HepG2 (cell line): ENCODE measurements around the gene PIP4K2C. TPM values are rescaled to one million over a fixed set of nuclear protein-coding genes. Genes with fewer than 3 reads are reported as not detected.

Source experiments
- ARID3A ChIP-seq: IDR thresholded peaks from 2 replicates; pipeline ENCODE4 v1.6.1; 2012; ENCODE audit warnings: low read depth, low read length, improper control_type of control experiment
- ARNTL ChIP-seq: sonication (generic); formaldehyde crosslinking; IDR thresholded peaks from 2 replicates; pipeline ENCODE4 v1.4.0; 2020; ENCODE audit warnings: mild to moderate bottlenecking, missing genetic modification reagents
- ATF7-NPFF ChIP-seq: sonication (generic); formaldehyde crosslinking; IDR thresholded peaks from 2 replicates; pipeline ENCODE4 v1.8.1; 2023; ENCODE audit warnings: mild to moderate bottlenecking, low read depth, missing genetic modification reagents, moderate library complexity
- CBX5 ChIP-seq: sonication (generic); formaldehyde crosslinking; IDR thresholded peaks from 2 replicates; pipeline ENCODE4 v1.4.0; 2020; ENCODE audit warnings: missing genetic modification reagents, borderline replicate concordance
- HNF1A ChIP-seq, 2 experiments: sonication (generic) in 1 of 2; formaldehyde crosslinking in 1 of 2; IDR thresholded peaks; 2 replicates each; pipeline versions ENCODE4 v1.4.0 to v1.6.1; 2016 to 2020; ENCODE audit warnings: borderline replicate concordance in 1 of 2, low read depth in 1 of 2, mild to moderate bottlenecking in 1 of 2, missing genetic modification reagents in 1 of 2
- HNRNPH1 ChIP-seq: fragments of 200-400 bp; formaldehyde crosslinking; optimal IDR thresholded peaks from 2 replicates; pipeline ENCODE3; 2017; ENCODE audit warnings: mild to moderate bottlenecking, low read depth, low read length
- HOXA9 ChIP-seq: sonication (generic); formaldehyde crosslinking; IDR thresholded peaks from 2 replicates; pipeline ENCODE4 v1.8.1; 2022; ENCODE audit warnings: missing genetic modification reagents, mild to moderate bottlenecking, moderate library complexity, borderline replicate concordance
- ISX ChIP-seq: sonication (generic); formaldehyde crosslinking; conservative IDR thresholded peaks from 2 replicates; pipeline ENCODE4 v1.5.0; 2020; ENCODE audit warnings: missing genetic modification reagents
- MIER3 ChIP-seq: IDR thresholded peaks from 2 replicates; pipeline ENCODE4 v1.6.1; 2016; ENCODE audit warnings: missing compliant biosample characterization, borderline replicate concordance
- PLRG1 ChIP-seq: fragments of 450-650 bp; conservative IDR thresholded peaks from 2 replicates; pipeline ENCODE4 v1.6.1; 2016
- TRIM22 ChIP-seq: fragments of 450-650 bp; IDR thresholded peaks from 2 replicates; pipeline ENCODE4 v1.6.1; 2017
- ZNF12 ChIP-seq: sonication (generic); formaldehyde crosslinking; IDR thresholded peaks from 2 replicates; pipeline ENCODE4 v1.5.0; 2020; ENCODE audit warnings: missing genetic modification reagents
- ZNF17 ChIP-seq: sonication (generic); formaldehyde crosslinking; IDR thresholded peaks from 2 replicates; pipeline ENCODE4 v1.5.0; 2020; ENCODE audit warnings: mild to moderate bottlenecking, missing genetic modification reagents
- ZNF607 ChIP-seq: sonication (generic); formaldehyde crosslinking; IDR thresholded peaks from 2 replicates; pipeline ENCODE4 v1.5.1; 2020; ENCODE audit warnings: missing genetic modification reagents, mild to moderate bottlenecking, borderline replicate concordance
- polyA plus RNA-seq, 8 experiments: library from polyadenylated mRNA; depleted of rRNA in 3 of 8; stranded (reverse) in 7 of 8; unstranded in 1 of 8; fragments of >200 nt; fragmentation: Illumina TruSeq in 4 of 8; extraction: Trizol in 4 of 8; gene quantifications; 2 replicates each; pipeline versions ENCODE4 v1.2.1 to v1.2.3, GENCODE V29; 2011 to 2016; ENCODE audit warnings: low read depth in 4 of 8, missing spikeins in 1 of 8, mixed read lengths in 1 of 8; ENCODE audit not compliant: insufficient read depth in 1 of 8
- total RNA-seq, 5 experiments: library from RNA; depleted of rRNA; stranded (reverse); fragments of >200 nt; fragmentation: Illumina TruSeq; extraction: Trizol; gene quantifications; 2 replicates each; pipeline ENCODE4 v1.2.3, GENCODE V29; 2016; ENCODE audit warnings: low read depth in 1 of 5
- TF ChIP-seq, protein P1 (sequence below): sonication (generic); formaldehyde crosslinking; IDR thresholded peaks from 2 replicates; pipeline ENCODE4 v1.4.0; 2020; ENCODE audit warnings: missing genetic modification reagents

Gene PIP4K2C
- total and polyA plus RNA-seq, 2 of the 13 experiments (the other 11 are each of a cell fraction or from before 2014, with no cell fraction given): 23.3 to 26.4 TPM

- TF ChIP-seq ZNF17 (CRISPR knock-in tag): 0 out of 2 replicates have a peak, but pooled peaks have one; percentile 81
- TF ChIP-seq ZNF12 (CRISPR knock-in tag): peak; percentile 38; the same call in 1 of the 2 replicates
- TF ChIP-seq ZNF607 (CRISPR knock-in tag): 0 out of 2 replicates have a peak, but pooled peaks have one; percentile 52
- TF ChIP-seq ISX (CRISPR knock-in tag): no peak
- TF ChIP-seq CBX5 (CRISPR knock-in tag): no peak
- no peak for TF ChIP-seq PLRG1
- no peak for TF ChIP-seq TRIM22
- 0 out of 2 replicates have a peak, but pooled peaks have one; percentile 19 for TF ChIP-seq ARNTL
- TF ChIP-seq ATF7-NPFF (CRISPR knock-in tag): peak; percentile 72
- no peak for TF ChIP-seq HOXA9 (CRISPR knock-in tag)
- no peak for TF ChIP-seq HNRNPH1
- TF ChIP-seq, protein P1, sequence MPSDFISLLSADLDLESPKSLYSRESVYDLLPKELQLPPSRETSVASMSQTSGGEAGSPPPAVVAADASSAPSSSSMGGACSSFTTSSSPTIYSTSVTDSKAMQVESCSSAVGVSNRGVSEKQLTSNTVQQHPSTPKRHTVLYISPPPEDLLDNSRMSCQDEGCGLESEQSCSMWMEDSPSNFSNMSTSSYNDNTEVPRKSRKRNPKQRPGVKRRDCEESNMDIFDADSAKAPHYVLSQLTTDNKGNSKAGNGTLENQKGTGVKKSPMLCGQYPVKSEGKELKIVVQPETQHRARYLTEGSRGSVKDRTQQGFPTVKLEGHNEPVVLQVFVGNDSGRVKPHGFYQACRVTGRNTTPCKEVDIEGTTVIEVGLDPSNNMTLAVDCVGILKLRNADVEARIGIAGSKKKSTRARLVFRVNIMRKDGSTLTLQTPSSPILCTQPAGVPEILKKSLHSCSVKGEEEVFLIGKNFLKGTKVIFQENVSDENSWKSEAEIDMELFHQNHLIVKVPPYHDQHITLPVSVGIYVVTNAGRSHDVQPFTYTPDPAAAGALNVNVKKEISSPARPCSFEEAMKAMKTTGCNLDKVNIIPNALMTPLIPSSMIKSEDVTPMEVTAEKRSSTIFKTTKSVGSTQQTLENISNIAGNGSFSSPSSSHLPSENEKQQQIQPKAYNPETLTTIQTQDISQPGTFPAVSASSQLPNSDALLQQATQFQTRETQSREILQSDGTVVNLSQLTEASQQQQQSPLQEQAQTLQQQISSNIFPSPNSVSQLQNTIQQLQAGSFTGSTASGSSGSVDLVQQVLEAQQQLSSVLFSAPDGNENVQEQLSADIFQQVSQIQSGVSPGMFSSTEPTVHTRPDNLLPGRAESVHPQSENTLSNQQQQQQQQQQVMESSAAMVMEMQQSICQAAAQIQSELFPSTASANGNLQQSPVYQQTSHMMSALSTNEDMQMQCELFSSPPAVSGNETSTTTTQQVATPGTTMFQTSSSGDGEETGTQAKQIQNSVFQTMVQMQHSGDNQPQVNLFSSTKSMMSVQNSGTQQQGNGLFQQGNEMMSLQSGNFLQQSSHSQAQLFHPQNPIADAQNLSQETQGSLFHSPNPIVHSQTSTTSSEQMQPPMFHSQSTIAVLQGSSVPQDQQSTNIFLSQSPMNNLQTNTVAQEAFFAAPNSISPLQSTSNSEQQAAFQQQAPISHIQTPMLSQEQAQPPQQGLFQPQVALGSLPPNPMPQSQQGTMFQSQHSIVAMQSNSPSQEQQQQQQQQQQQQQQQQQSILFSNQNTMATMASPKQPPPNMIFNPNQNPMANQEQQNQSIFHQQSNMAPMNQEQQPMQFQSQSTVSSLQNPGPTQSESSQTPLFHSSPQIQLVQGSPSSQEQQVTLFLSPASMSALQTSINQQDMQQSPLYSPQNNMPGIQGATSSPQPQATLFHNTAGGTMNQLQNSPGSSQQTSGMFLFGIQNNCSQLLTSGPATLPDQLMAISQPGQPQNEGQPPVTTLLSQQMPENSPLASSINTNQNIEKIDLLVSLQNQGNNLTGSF (CRISPR knock-in tag): no peak
- TF ChIP-seq MIER3 (CRISPR knock-in tag): peak; percentile 21; the same call in 1 of the 2 replicates
- TF ChIP-seq HNF1A (IDR thresholded peaks at IDR 0.05; ENCODE audit: low read depth): no peak
- 0 out of 2 replicates have a peak, but pooled peaks have one; percentile 30 for TF ChIP-seq HNF1A (CRISPR knock-in tag; IDR thresholded peaks at IDR 0.05; ENCODE audit: borderline replicate concordance)
- TF ChIP-seq ARID3A: no peak
These were observed at the start of gene PIP4K2C (continued) for GRCh38 chr12:57590864-57591781.
